ENCODE data around the gene COX8A. TPM values are rescaled to one million over a fixed set of nuclear protein-coding genes. Genes with fewer than 3 reads are reported as not detected.

The COX8A gene
- total RNA-seq, 2 donors from 2014 or later, result 258 to 298 TPM

GRCh38 chr11:64013141-64013896 is 38.9 kb downstream of the COX8A start:
- no peak overlapping the region for H3K27ac ChIP-seq (ENCODE audit: low read depth, low read length)
- no peaks in the 10 kb centered on the region for H3K36me3 Mint-ChIP-seq (ENCODE audit: low read depth)
- H3K9me3 ChIP-seq (ENCODE audit: control insufficient read depth, low read length), result no peaks in the 10 kb centered on the region
- H3K27ac Mint-ChIP-seq, result no peak overlapping the region
- no peak overlapping the region for H3K4me3 Mint-ChIP-seq
- 90 to 92% methylated on average over 15 to 16 of the region's 16 CpGs for WGBS, 2 experiments (ENCODE audit: insufficient coverage in 1 of 2, insufficient read length in 1 of 2)
- TF ChIP-seq CTCF (conservative IDR thresholded peaks at IDR 0.05), result no peak
- no peaks in the 10 kb centered on the region for H3K36me3 ChIP-seq (ENCODE audit: control insufficient read depth, insufficient read depth, low read length)
- no peak overlapping the region for H3K4me3 ChIP-seq (ENCODE audit: low read length)
- H3K9me3 Mint-ChIP-seq, result peaks cover 12% of the 10 kb centered on the region
- no peaks in the 10 kb centered on the region for H3K4me1 ChIP-seq (ENCODE audit: control insufficient read depth, insufficient read depth, low read length)
- no peak overlapping the region for H3K9ac ChIP-seq (ENCODE audit: extremely low read depth, low read length, poor library complexity, severe bottlenecking)
- H3K27me3 Mint-ChIP-seq (ENCODE audit: insufficient read depth), result peaks cover 64% of the 10 kb centered on the region
- no peak for DNase-seq
- peaks cover 17% of the 10 kb centered on the region for H3K27me3 ChIP-seq (ENCODE audit: control insufficient read depth, insufficient read depth, low read length, poor library complexity, severe bottlenecking)
- peaks cover 4% of the 10 kb centered on the region for H3K4me1 Mint-ChIP-seq

GRCh38 chr11:64014356-64014755 is 39.9 kb downstream of the COX8A start:
- no peak for TF ChIP-seq CTCF (conservative IDR thresholded peaks at IDR 0.05)
- H3K4me1 Mint-ChIP-seq, result no peaks in the 10 kb centered on the region
- Histone ChIP-seq H3K9ac (ENCODE audit: extremely low read depth, low read length, poor library complexity, severe bottlenecking) (no peak overlapping the region), H3K27me3 (ENCODE audit: control insufficient read depth, insufficient read depth, low read length, poor library complexity, severe bottlenecking) (peaks cover 6% of the 10 kb centered on the region), H3K4me1 (ENCODE audit: control insufficient read depth, insufficient read depth, low read length) (no peaks in the 10 kb centered on the region), H3K36me3 (ENCODE audit: control insufficient read depth, insufficient read depth, low read length) (no peaks in the 10 kb centered on the region), H3K4me3 (ENCODE audit: low read length) (no peak overlapping the region), H3K27ac (ENCODE audit: low read depth, low read length) (no peak overlapping the region), H3K9me3 (ENCODE audit: control insufficient read depth, low read length) (no peaks in the 10 kb centered on the region)
- peaks cover 12% of the 10 kb centered on the region for H3K9me3 Mint-ChIP-seq
- no peak overlapping the region for H3K27ac Mint-ChIP-seq
- H3K4me3 Mint-ChIP-seq, result no peak overlapping the region
- H3K27me3 Mint-ChIP-seq (ENCODE audit: insufficient read depth), result peaks cover 56% of the 10 kb centered on the region
- no peak for DNase-seq
- H3K36me3 Mint-ChIP-seq (ENCODE audit: low read depth), result no peaks in the 10 kb centered on the region
- 80 to 90% methylated on average over 2 to 11 of the region's 11 CpGs for WGBS, 2 experiments (ENCODE audit: insufficient coverage in 1 of 2, insufficient read length in 1 of 2)

- H3K4me1 Mint-ChIP-seq, result peaks cover 2% of the 10 kb centered on the region
- H3K36me3 Mint-ChIP-seq (ENCODE audit: low read depth), result no peaks in the 10 kb centered on the region
- Histone ChIP-seq H3K4me1 (ENCODE audit: control insufficient read depth, insufficient read depth, low read length) (no peaks in the 10 kb centered on the region), H3K27me3 (ENCODE audit: control insufficient read depth, insufficient read depth, low read length, poor library complexity, severe bottlenecking) (peaks cover under 1% of the 10 kb centered on the region), H3K4me3 (ENCODE audit: low read length) (no peak overlapping the region), H3K36me3 (ENCODE audit: control insufficient read depth, insufficient read depth, low read length) (no peaks in the 10 kb centered on the region), H3K27ac (ENCODE audit: low read depth, low read length) (no peak overlapping the region), H3K9ac (ENCODE audit: extremely low read depth, low read length, poor library complexity, severe bottlenecking) (no peak overlapping the region), H3K9me3 (ENCODE audit: control insufficient read depth, low read length) (no peaks in the 10 kb centered on the region)
- no peak for TF ChIP-seq CTCF (conservative IDR thresholded peaks at IDR 0.05)
- no peak overlapping the region for H3K27ac Mint-ChIP-seq
- no peak overlapping the region for H3K4me3 Mint-ChIP-seq
- H3K9me3 Mint-ChIP-seq, result peaks cover 8% of the 10 kb centered on the region
- H3K27me3 Mint-ChIP-seq (ENCODE audit: insufficient read depth), result peaks cover 54% of the 10 kb centered on the region
- WGBS, 2 experiments (ENCODE audit: insufficient coverage in 1 of 2, insufficient read length in 1 of 2), result 89 to 94% methylated on average over 14 to 20 of the region's 20 CpGs
- DNase-seq, result no peak
Observed at GRCh38 chr11:64015510-64015909, 41.1 kb downstream of the COX8A start.

Data from endodermal cell (in vitro differentiated cells).